GM12878 (cell line): ENCODE measurements around the gene UVSSA. TPM values are rescaled to one million over a fixed set of nuclear protein-coding genes. Genes with fewer than 3 reads are reported as not detected.

Experiments
- ATAC-seq: fragments of 200-7000 bp; cut with Tn5 transposase; 3 replicates; pipeline ENCODE4 v1.9.1; 2020; ENCODE audit warnings: mild to moderate bottlenecking, moderate library complexity
- BruUV-seq: library from RNA; stranded (reverse); fragments of 400-500 nt; replicated peaks from 2 replicates; lab custom pipeline; 2021; lab: Mats Ljungman, UMichigan
- CTCF ChIA-PET: fragments of 300-600 bp; sonication (Branson Sonifier 250); formaldehyde crosslinking; extraction: SDS; loops from one replicate; lab custom pipeline; 2021; ENCODE audit warnings: inconsistent platforms; lab: Yijun Ruan, JAX
- POLR2A ChIA-PET: fragments of 350-600 bp; formaldehyde crosslinking; extraction: SDS; loops from one replicate; lab custom pipeline; 2021; ENCODE audit warnings: inconsistent platforms; lab: Charles Lee
- RAD21 ChIA-PET: fragments of 300-600 bp; sonication (Branson Sonifier 250); formaldehyde crosslinking; loops from one replicate; lab custom pipeline; 2023; ENCODE audit warnings: antibody characterized with exemption; ENCODE audit not compliant: unreplicated experiment; lab: Charles Lee
- SMC1A ChIA-PET: fragments of 300-600 bp; sonication (Branson Sonifier 250); formaldehyde crosslinking; loops from one replicate; lab custom pipeline; 2023; ENCODE audit not compliant: unreplicated experiment, uncharacterized antibody; lab: Charles Lee
- DNase-seq: peaks from one replicate; pipeline ENCODE4 v3.0.0-alpha.2; 2011; ENCODE audit warnings: low read depth, low spot score
- FAIRE-seq: peaks from 3 replicates; lab custom pipeline; 2011; peaks lifted over from hg19 to GRCh38; lab: Jason Lieb, UNC
- H2AFZ ChIP-seq: 2 replicates; pipeline ENCODE4 v1.6.0; 2011; ENCODE audit warnings: low read depth, low read length, control low read depth; ENCODE audit not compliant: control insufficient read depth
- H3K27ac ChIP-seq: 2 replicates; pipeline ENCODE4 v1.5.1; 2011; ENCODE audit warnings: control low read depth; ENCODE audit not compliant: control insufficient read depth, insufficient read depth
- H3K27me3 ChIP-seq, 2 experiments: replicated peaks in 1 of 2; 2 replicates each; pipeline versions ENCODE4 v1.6.0 to v1.6.1; 2011; ENCODE audit warnings: low read length in 1 of 2; ENCODE audit not compliant: control insufficient read depth in 2 of 2, insufficient read depth in 2 of 2
- H3K36me3 ChIP-seq, 2 experiments: 2 replicates each; pipeline ENCODE4 v1.5.1; 2011; ENCODE audit warnings: low read length in 1 of 2; ENCODE audit not compliant: control insufficient read depth in 2 of 2, insufficient read depth in 2 of 2
- H3K4me1 ChIP-seq: 2 replicates; pipeline ENCODE4 v1.6.1; 2011; ENCODE audit warnings: mild to moderate bottlenecking, low read length, moderate library complexity, mixed read lengths; ENCODE audit not compliant: control insufficient read depth, insufficient read depth
- H3K4me2 ChIP-seq: 2 replicates; pipeline ENCODE4 v1.6.0; 2011; ENCODE audit warnings: control low read depth; ENCODE audit not compliant: control insufficient read depth, insufficient read depth
- H3K4me3 ChIP-seq: fragments of 200-600 bp; sonication (generic); 2 replicates; pipeline ENCODE4 v1.5.1; 2016
- H3K79me2 ChIP-seq: 2 replicates; pipeline ENCODE4 v1.6.0; 2011; ENCODE audit warnings: low read length; ENCODE audit not compliant: control insufficient read depth, insufficient read depth
- H3K9ac ChIP-seq: 2 replicates; pipeline ENCODE4 v1.8.0; 2011; ENCODE audit warnings: low read length, control low read depth, mixed read lengths; ENCODE audit not compliant: control insufficient read depth, insufficient read depth
- H3K9me3 ChIP-seq: replicated peaks from 3 replicates; pipeline ENCODE4 v1.5.1; 2011; ENCODE audit warnings: mild to moderate bottlenecking, low read length; ENCODE audit not compliant: control insufficient read depth, insufficient read depth
- H4K20me1 ChIP-seq: 2 replicates; pipeline ENCODE4 v1.6.0; 2011; ENCODE audit not compliant: control insufficient read depth, insufficient read depth
- BACH1 ChIP-seq: fragments of 450-650 bp; IDR thresholded peaks from 2 replicates; pipeline ENCODE4 v1.6.1; 2017; ENCODE audit warnings: mild to moderate bottlenecking, borderline replicate concordance
- GATAD2B ChIP-seq: fragments of 450-650 bp; conservative IDR thresholded peaks from 2 replicates; pipeline ENCODE4 v1.6.1; 2017; ENCODE audit warnings: low read depth, mild to moderate bottlenecking, moderate library complexity
- KDM1A ChIP-seq: fragments of 200-600 bp; sonication (generic); IDR thresholded peaks from 2 replicates; pipeline ENCODE4 v1.6.1; 2016; ENCODE audit warnings: borderline replicate concordance
- RAD21 ChIP-seq: IDR thresholded peaks from 2 replicates; pipeline ENCODE4 v1.6.1; 2011; ENCODE audit warnings: mild to moderate bottlenecking, low read depth, low read length, moderate library complexity; ENCODE audit not compliant: insufficient read depth
- SIN3A ChIP-seq: IDR thresholded peaks from 2 replicates; pipeline ENCODE4 v1.6.1; 2012; ENCODE audit warnings: low read depth, low read length, improper control_type of control experiment
- SMAD1 ChIP-seq: fragments of 450-650 bp; IDR thresholded peaks from 2 replicates; pipeline ENCODE4 v1.6.1; 2018; ENCODE audit warnings: mild to moderate bottlenecking, low read depth; ENCODE audit not compliant: partially characterized antibody
- SRF ChIP-seq, 2 experiments: IDR thresholded peaks; 2 replicates each; pipeline ENCODE4 v1.6.1; 2011; ENCODE audit warnings: low read depth in 2 of 2, low read length in 2 of 2, mild to moderate bottlenecking in 1 of 2, moderate library complexity in 1 of 2
- WGBS: methylation state at CpG from one replicate; pipeline ENCODE4 v1.1.6; 2016; ENCODE audit warnings: low lambda C conversion rate; ENCODE audit not compliant: insufficient replicate concordance, insufficient coverage; ENCODE audit errors: missing lambda C conversion rate; 5-methylcytosine and 5-hydroxymethylcytosine counted together
- in situ Hi-C: fragments of 300-500 bp; cut with MboI; formaldehyde crosslinking; loops from 9 replicates; pipeline ENCODE4 v1.14.3; 2018; ENCODE audit warnings: mixed read lengths
- intact Hi-C: fragments of 100-400 bp; cut with micrococcal nuclease; formaldehyde crosslinking; loops from one replicate; pipeline ENCODE4 v1.14.2; 2022; ENCODE audit not compliant: unreplicated experiment
- polyA plus RNA-seq, 11 experiments: library from polyadenylated mRNA; depleted of rRNA in 4 of 11; unstranded in 6 of 11; stranded (reverse) in 5 of 11; fragments of >200 nt; fragmentation: Nextera tagmentation in 4 of 11; fragmentation: Illumina TruSeq in 1 of 11; extraction: Ambion mirVana in 4 of 11; extraction: Trizol in 1 of 11; gene quantifications; 1 replicate in 1 of 11; 2 replicates in 10 of 11; pipeline versions ENCODE4 v1.2.1 to v1.2.3, GENCODE V29; 2011 to 2016; ENCODE audit warnings: inconsistent platforms in 2 of 11, missing spikeins in 2 of 11, low read depth in 1 of 11
- total RNA-seq, 4 experiments: library from RNA; depleted of rRNA in 3 of 4; stranded (reverse); fragments of >200 nt in 3 of 4; fragmentation: Illumina TruSeq in 1 of 4; extraction: Trizol in 1 of 4; gene quantifications; 2 replicates each; pipeline versions ENCODE4 v1.2.1 to v1.2.3, GENCODE V29; 2013 to 2021

The UVSSA gene
- total and polyA plus RNA-seq, 10 of the 15 experiments (the other 5 are each of a cell fraction or from before 2014, with no cell fraction given): 0.34 to 16.8 (median 3.6) TPM

- ChIA-PET CTCF (no interaction called here), RAD21 (no interaction called here), POLR2A (no interaction called here), SMC1A (no interaction called here)
- Histone ChIP-seq H3K4me3 (no peak overlapping the region), H2AFZ (no peak overlapping the region), H3K27ac (no peak overlapping the region), H3K27me3 (no peaks in the 10 kb centered on the region), H3K9ac (no peak overlapping the region), H3K36me3 (no peaks in the 10 kb centered on the region; a peak in 2 of 4 replicates), H4K20me1 (no peaks in the 10 kb centered on the region), H3K79me2 (no peaks in the 10 kb centered on the region), H3K4me1 (no peaks in the 10 kb centered on the region), H3K4me2 (no peak overlapping the region), H3K9me3 (no peaks in the 10 kb centered on the region)
- BruUV-seq: no TSS peak
- intact Hi-C loops: no loop called here
- no peak for ATAC-seq
- no peak for DNase-seq
- TF ChIP-seq GATAD2B: no peak
- no peak for TF ChIP-seq KDM1A
- no peak for TF ChIP-seq RAD21
- TF ChIP-seq SRF (IDR thresholded peaks at IDR 0.05; ENCODE audit: low read depth in 2 of 2, low read length in 2 of 2): 0 out of 4 replicates have a peak, but pooled peaks of 1 of the 2 experiments have one; percentile 20
- TF ChIP-seq SMAD1: no peak
- FAIRE-seq: no peak
- 95% methylated on average over 39 of the region's 42 CpGs for WGBS
- in situ Hi-C loops: no loop called here
Measured at GRCh38 chr4:1373892-1374705, 27.1 kb downstream of the UVSSA start.

DNA sequence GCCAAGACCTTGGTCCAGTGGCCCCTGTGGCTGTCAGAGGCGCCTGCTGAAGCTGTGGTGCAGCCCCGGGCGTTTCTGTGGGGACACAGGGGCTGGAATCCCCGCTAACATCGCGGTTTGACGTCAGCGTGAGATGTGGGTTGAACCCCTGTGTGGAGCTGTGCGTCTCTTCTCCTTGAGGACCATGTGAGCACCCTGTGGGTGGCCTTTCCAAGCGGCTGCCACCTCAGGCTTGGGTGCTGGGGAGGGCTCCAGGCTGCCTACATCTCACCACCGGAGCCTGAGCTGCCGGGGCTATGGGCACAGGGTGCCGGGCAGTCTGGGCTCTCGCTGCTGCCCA lies 27.7 kb downstream of the UVSSA start:
- WGBS: 92% methylated on average over 14 of the region's 14 CpGs
- in situ Hi-C loops (no loop called here), intact Hi-C loops (no loop called here)
- BruUV-seq: no TSS peak
- RAD21 ChIA-PET: no interaction called here
- Histone ChIP-seq H3K36me3 (no peaks in the 10 kb centered on the region; a peak in 2 of 4 replicates), H3K9ac (no peak overlapping the region), H2AFZ (no peak overlapping the region), H4K20me1 (no peaks in the 10 kb centered on the region), H3K4me1 (no peaks in the 10 kb centered on the region), H3K27ac (no peak overlapping the region), H3K79me2 (no peaks in the 10 kb centered on the region), H3K9me3 (no peaks in the 10 kb centered on the region), H3K4me3 (no peak overlapping the region), H3K4me2 (no peak overlapping the region), H3K27me3 (no peaks in the 10 kb centered on the region)
- FAIRE-seq (no peak), DNase-seq (no peak), ATAC-seq (no peak)
- CTCF ChIA-PET: no interaction called here
- SMC1A ChIA-PET: no interaction called here
- no peak for TF ChIP-seq BACH1
- TF ChIP-seq SIN3A: no peak
- TF ChIP-seq RAD21: no peak
- POLR2A ChIA-PET: no interaction called here
